ENCODE data around the gene KRTAP10-6.
"Not testable (repeated sequence)": the region's sequence is repeated elsewhere in the genome, so short reads cannot be mapped to it uniquely, and the experiment has no call there.

Gene KRTAP10-6

DNA sequence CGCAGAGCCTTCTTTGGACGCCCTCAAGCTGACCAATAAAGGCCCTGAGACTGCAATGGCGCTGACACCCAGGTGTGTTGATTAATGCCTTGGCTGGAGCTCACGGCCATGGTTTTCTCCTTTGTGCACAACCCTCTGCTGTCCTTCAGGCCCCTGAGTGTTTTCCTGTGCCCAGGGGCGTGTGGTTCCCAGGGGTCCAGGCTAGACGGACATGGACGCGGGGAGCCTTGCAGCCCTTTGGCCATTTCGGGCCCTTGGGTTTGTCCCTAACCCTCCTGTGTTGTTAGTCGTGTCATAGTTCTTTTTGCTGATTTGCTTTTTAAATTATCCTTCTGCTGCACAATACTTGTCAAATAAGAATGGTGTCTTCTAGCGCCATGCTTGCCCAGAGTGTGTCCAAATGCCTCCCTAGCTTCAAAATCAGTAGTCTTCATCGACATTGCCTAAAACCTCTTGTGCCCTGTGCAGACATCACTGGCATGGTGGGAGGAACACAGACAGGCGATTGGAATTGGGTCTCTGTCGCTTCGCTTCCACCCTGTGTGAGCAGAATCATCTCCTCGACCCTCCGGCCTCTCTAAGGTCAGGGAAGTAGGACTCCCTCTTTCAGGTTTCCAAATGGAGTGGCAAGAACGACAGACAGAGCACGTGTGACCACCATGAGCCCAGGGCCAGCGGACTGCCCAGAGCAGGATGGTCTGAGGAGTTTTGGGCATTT is 16.8 kb downstream of the KRTAP10-6 start:
- no peak for DNase-seq

DNA sequence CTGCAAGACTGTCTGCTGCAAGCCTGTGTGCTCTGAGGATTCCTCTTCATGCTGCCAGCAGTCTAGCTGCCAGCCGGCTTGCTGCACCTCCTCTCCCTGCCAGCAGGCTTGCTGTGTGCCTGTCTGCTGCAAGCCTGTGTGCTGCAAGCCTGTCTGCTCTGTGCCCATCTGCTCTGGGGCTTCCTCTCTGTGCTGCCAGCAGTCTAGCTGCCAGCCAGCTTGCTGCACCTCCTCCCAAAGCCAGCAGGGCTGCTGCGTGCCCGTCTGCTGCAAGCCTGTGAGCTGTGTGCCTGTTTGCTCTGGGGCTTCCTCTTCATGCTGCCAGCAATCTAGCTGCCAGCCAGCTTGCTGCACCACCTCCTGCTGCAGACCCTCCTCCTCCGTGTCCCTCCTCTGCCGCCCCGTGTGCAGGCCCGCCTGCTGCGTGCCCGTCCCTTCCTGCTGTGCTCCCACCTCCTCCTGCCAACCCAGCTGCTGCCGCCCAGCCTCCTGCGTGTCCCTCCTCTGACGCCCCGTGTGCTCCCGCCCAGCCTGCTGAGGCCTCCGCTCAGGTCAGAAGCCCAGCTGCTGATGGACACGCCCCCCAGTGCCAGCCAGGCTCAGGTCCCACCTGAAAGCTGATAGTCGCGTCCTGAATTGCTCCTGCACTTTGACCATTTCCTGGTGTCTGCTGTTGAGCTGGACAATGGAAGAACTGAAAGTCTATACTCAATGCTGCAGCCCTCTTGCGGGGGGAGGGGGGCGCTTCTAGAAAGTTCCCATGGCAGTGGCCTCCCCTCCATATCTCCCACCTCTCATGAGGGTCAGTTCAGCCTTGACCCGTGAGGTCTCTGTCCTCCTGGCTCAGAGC is 17.6 kb downstream of the KRTAP10-6 start:
- peak; percentile 53 to 72 for DNase-seq

DNA sequence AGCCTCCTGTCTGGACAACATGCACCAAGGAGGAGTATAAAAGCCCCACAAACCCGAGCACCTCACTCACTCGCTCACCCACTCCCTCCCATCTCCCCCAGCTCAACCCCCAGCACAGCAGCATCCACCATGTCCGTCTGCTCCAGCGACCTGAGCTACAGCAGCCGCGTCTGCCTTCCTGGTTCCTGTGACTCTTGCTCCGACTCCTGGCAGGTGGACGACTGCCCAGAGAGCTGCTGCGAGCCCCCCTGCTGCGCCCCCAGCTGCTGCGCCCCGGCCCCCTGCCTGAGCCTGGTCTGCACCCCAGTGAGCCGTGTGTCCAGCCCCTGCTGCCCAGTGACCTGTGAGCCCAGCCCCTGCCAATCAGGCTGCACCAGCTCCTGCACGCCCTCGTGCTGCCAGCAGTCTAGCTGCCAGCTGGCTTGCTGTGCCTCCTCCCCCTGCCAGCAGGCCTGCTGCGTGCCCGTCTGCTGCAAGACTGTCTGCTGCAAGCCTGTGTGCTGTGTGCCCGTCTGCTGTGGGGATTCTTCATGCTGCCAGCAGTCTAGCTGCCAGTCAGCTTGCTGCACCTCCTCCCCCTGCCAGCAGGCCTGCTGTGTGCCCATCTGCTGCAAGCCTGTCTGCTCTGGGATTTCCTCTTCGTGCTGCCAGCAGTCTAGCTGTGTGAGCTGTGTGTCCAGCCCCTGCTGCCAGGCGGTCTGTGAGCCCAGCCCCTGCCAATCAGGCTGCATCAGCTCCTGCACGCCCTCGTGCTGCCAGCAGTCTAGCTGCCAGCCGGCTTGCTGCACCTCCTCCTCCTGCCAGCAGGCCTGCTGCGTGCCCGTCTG is 18.5 kb downstream of the KRTAP10-6 start, which contains the start of gene KRTAP10-4:
KRTAP10-4 (plus strand) TSS at position 100 of the 827 bp plus-strand sequence; CDS start at position 130, 30 bp downstream.
- DNase-seq = not testable (repeated sequence)

DNA sequence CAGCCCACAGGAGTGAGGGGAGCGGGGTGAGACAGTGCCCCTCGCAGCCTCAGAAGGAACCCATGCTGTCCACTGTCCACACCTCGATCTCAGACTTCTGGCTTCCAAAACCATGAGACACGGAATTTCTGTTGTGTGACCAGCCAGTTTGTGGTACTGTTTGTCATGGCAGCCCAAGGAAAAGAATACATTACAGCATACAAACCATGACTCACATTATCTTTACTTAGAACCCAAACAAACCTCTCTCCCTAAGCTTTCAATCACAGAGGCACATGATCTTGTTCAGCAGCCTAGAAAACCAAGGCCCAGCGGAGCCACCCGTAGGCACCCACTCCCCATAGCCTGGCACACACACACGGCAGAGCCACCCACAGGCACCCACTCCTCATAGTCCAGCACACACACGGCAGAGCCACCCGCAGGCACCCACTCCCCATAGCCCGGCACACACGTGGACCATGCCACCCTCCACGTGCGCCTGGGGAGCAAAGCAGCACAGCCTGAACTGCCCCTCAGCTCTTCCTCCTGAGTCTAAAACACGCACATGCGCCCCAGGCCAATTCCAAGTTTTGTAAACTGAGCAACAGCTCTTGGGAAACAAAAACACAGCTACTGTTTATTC is 19.2 kb downstream of the KRTAP10-6 start:
- no peak for DNase-seq

DNA sequence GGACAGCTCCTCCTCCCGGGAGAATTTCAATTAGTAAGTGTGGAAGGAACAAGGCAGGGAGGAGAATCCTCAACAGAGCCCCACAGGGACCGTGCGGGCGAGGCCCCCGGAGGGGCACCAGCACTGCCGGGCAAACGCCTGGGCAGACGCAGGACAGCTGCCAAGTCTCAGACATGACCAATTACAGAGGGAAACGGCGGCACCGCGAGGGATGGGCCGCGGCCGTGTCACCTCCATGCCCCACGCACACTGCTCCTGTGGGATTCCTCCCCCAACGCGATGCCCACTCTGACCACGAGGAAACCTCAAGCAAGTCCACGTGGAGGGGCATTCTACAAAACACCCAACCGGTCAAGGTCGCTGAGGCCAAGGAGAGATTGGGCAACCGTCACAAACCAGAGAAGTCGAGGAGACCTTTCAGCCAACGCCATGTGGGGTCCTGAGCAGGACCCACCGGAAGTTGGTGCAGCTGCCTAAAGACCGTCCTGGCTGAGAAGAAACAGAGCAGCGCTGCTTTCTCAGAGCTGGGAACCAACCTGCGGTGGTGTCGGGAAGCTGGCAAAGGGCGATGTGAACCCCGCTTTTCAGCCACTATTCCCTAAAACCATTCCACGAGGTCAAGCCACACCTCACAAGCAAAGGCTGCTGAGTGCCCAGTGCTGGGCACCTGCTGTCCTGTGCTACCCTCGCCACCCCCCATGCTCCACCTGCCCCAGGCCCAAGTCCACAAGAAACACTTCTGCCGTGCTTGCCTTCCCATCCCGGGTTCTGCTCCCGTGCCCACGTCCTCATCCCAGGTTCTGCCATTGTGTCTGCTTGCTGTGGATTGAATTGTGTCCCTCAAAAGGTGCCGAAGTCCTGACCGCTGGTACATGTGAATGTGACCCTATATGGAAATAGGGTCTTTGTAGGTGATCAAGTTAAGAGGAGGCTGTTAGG is 20.2 kb downstream of the KRTAP10-6 start:
- no peak for DNase-seq

DNA sequence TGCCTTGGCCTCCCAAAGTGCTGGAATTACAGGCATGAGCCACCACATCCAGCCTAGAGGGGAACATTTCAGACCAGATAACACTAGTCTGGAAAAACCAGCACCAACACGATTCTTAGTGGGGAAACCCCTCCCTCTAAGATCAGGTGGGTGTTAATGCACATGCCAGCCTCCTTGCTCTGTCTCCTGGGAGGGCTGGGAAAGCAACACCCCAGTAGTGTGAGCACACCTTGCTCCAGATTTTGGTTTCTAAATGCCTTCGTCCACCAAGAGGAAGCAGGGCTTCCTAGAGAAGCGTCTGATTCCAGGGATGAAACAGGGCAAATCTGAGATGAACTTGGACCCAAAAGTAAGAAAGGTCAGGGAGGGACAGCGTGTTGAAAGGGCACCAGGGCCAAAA is 21.0 kb downstream of the KRTAP10-6 start:
- DNase-seq = no peak

DNA sequence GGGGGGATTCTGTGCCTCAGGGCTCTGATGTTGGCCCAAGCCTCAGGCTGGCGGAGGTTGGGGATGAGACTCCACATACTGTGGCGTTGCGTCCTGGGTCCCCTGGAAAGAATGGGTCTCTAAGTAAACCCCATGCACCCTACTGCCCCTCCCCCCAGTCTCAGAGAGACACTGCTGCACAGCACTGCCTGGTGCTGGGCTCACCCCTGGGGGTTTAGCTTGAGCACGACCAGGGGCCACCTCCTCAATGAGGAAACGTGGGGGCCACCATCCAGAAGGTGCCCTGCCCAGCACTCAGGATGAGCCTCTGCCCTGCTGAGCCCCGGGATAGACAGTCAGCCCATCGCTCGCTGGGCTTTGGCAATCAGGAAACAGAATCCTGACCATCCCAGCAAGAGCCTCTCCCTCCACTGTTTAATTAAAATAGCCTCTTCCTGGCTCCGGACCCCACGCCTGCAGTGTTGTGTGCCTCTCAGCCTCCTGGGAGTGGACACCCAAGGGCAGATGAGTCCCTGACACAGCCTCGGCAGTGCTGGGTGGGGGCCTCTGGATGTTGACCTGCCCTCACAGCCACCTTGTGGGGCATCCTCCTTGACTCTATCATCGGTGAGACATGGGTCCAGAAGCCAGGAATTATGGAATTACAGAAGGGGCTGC is 22.3 kb downstream of the KRTAP10-6 start:
- no peak for DNase-seq

DNA sequence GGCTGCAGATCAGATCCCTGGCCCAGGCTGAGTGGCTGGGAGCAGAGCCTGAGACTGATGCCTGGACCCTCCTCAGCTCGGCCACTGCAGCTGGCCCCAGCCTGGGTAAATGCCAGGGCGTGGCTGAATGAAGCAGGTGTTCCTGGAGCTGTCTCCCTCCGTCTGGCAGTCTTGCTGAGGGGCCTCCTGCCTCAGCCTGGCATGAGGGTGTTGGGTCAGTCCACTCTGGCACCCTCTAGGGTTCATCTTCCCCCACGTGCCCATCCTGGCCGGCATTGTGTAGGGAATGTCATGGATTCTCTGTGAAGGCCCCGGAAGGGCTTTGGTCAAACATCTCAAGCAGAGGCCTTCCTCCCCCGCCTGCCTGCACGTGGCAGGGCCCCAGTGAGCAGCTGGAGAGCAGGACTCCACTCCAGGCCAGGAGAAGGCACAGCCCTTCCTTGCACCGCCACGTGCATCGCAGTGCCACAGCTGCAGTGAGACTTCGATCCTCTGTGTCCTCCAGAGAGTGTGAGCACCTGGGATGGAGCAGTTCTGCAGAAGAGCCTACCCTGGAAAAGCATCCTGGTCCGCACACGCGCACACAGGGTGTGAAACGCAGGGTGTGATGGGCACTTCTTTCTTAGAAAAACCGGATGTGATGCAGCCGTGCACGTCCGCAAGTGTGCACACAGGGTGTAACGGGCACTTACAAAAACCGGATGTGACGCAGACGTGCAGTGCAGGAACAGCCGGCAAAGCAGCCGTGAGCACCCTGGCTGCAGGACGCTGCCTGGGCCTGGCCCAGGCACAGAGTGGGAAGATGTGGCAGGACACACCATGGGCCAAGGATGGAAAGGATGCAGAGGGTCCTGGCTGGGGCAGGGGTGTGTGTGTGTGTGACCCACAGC is 23.4 kb downstream of the KRTAP10-6 start:
- peak; percentile 98 to 99 for DNase-seq

DNA sequence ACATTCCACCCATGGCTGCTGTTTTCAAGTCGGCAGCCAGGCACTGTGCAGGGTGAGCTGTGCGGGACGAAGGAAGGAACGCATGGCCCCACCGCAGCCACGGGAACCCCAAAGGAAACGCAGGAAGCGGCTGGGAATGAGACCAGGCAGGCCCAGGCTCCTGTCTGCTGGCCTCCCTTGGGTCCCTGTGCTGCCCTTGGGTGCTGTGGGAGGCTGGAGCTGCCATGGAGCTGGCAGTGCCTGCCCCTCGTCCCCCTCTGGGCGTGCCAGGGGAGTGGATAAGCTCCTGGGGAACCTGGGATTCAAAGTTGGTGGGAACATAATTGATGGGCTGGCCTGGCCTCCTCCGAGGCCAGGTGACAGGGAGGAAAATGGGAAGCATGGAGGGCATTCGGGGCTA is 24.0 kb downstream of the KRTAP10-6 start:
- no peak for DNase-seq

DNA sequence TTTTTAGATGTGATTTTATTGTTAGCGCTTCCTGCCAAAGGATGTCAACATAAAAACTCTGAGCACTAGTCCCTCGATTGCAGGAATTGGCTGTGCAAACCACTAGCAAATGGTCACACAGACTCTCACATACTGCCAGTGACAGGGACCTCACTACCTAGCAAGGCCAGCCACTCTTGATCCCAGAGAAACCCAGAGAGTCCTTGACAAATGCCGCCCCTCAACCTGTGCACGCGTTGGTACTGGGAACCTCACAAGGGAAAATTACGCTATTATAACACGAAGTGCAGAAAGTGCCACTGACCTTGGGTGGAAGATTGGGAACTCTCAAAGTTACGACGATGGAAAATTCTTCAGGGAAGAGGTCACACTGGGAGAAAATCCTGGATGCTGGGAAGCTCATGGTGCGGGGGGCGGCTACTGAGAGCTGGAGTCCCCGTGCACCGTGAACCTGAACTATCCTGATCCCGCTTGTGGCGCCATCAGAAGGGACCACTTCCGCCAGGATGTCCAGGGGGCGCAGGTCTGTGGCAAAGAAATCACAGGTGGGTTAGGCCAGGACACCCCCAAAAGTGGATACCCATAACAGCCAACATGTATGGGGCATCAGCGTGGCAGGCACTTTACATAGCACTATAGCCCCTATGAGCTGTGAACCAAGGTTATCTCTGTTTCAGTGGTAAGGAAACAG is 24.7 kb downstream of the KRTAP10-6 start:
- DNase-seq = no peak

DNA sequence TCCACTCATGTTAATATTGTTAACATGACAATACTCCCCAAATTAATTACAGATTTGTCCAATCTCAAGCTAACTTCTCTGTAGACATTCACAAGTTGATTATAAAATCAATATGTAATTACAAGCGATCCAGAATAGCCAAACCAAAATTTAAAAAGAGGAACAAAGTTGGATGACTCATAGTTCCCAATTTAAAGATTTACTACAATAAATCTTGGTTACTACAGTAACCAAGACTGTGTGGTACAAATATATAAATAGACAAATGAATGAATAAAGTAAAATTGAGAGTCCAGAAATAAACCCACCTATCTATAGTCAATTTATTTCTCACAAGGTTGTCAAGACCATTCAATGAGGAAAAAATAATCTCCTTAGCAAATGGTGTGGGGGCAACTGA is 25.9 kb downstream of the KRTAP10-6 start:
- no peak for DNase-seq

DNA sequence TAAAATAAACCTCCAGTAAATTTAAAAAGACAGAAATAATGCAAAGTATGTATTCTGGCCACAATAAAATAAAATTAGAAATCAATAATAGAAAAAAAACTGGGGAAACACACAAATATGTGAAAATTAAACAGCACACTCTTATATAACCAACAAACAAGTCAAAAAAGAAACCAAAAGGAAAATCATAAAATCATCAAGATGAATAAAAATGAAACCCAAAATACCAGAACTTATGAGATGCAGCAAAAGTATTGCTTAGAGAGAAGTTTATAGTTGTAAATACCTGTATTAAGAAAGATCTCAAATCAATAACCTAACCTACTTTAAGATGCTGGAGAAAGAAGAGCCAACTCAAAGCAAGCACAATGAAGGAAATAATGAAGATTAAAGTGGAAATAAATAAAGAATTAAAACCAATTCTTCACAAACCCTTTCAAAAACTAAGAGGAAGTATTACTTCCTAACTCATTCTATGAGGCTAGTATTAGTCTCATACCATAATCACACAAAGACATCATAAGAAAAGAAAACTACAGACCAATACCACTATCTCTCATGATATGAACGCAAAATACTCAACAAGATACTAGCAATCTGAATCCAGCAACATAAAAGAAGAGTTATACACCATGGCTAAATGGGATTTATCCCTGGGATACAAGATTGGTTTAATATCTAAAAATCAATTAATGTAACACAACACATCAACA is 27.3 kb downstream of the KRTAP10-6 start:
- no peak for DNase-seq

DNA sequence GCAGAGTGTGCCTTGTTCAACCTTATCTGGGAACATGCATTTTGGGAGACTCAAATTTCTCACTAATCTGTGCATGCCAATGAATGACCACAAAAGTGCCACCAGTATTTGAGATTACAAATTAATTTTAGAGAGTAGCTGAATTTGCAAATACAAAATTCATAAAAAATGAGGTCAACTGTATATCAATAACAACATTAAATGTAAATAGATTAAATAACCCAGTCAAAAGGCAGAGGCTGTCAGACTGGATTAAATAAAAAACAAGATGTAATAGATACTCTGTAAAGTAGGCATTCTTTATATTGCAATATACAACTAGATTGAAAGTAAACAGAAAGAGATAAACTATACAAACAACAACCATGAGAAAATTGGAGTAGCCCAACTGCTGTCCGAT is 28.2 kb downstream of the KRTAP10-6 start:
- DNase-seq = no peak

DNA sequence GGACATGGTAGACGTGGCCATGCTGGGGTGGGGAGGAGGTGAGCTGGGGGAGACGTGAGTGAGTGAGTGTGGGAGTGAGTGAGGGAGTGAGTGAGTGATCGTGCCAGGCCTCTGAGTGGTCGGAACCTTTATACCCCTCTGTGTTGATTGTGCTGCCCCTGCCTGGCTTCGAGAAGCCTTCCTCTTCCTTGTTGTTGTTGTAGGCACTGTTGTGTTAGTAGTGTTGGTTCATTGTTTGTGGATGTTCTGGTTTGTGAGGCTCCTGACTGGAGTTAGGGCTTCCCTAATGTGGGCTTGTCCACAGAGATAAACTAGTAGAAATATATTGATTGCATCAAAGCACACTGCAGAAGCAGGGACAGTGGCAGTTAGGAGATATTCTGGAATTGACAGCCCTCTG is 33.6 kb downstream of the KRTAP10-6 start, which contains the start of gene KRTAP10-3:
KRTAP10-3 (minus strand) TSS at position 101 of the 400 bp plus-strand sequence; CDS start at position 21, 80 bp downstream.
- DNase-seq = no peak

DNA sequence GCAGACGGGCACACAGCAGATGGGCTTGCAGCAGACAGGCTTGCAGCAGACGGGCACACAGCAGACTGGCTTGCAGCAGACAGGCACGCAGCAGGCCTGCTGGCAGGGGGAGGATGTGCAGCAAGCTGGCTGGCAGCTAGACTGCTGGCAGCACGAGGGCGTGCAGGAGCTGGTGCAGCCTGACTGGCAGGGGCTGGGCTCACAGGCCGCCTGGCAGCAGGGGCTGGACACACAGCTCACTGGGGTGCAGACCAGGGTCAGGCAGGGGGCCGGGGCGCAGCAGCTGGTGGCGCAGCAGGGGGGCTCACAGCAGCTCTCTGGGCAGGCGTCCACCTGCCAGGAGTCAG is 34.0 kb downstream of the KRTAP10-6 start:
- not testable (repeated sequence) for DNase-seq

DNA sequence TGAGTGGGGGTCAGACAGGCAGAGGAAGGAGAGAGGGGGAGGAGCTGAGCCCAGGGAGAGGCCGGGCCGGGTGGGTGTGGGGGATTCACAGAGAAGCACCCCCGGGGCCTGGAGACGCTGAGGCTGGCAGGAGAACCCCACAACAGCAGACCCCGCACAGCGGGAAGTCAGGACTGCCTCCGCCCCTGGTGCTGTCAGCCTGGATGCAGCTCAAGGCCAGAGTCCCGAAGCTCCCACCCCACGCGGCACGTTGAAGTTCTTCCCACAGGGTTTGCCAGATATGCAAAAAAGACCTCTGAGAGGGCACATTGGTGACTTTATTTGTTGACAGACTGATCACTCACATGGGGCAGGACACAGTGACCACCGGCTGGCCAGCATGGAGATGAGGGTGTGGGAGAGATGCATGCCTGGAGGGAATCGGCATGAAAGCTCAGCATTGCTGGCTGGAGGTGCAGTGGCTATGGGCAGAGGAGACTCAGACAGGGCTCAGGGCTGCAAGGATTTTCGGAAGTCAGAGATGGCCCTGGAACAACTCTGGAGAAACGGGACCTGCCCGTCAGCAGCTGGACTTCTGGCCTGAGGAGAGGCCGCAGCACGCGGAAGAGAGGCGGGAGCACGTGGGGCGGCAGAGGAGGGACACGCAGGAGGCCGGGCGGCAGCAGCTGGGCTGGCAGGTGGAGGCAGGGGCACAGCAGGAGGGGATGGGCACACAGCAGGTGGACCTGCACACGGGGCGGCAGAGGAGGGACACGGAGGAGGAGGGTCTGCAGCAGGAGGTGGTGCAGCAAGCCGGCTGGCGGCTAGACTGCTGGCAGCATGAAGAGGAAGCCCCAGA is 34.6 kb downstream of the KRTAP10-6 start:
- no peak for DNase-seq

DNA sequence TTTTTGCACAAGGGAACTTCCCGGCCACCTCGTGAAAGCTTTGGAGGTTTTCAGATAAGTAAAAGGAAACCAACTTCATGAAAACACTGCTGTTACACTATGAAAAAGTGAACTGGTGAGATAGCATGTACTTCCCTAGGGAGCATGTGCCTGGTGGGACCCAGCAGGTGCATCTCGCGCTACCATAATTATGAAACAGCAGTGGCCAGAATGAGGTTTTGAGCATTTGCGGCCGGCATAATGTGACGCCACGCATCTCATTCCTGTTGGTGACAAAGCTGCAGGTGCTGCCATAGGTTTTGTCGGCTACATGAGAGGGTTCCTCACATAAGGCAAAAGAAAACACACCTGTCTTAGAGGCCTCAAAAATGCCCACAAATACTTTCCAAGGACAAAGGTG is 35.4 kb downstream of the KRTAP10-6 start:
- DNase-seq = no peak

All from SHP77 (cell line).